ENCODE measurements around the gene VLDLR.

GRCh38 chr9:2600307-2600706, 21.3 kb upstream of the VLDLR start:
- TF ChIP-seq NR2F6 (IDR thresholded peaks at IDR 0.05) (no peak), NR2F6 (CRISPR knock-in tag; IDR thresholded peaks at IDR 0.05) (no peak), ELF4 (CRISPR knock-in tag; IDR thresholded peaks at IDR 0.05; ENCODE audit: borderline replicate concordance) (no peak), CTCF (CRISPR knock-in tag; IDR thresholded peaks at IDR 0.05) (no peak), SMC3 (IDR thresholded peaks at IDR 0.05; ENCODE audit: low read length) (no peak), MAFK (conservative IDR thresholded peaks at IDR 0.05 in 1 of 2, IDR thresholded peaks at IDR 0.05 in 1 of 2; ENCODE audit: low read length in 2 of 2) (no peak), ZNF816 (CRISPR knock-in tag; IDR thresholded peaks at IDR 0.05; ENCODE audit: borderline replicate concordance) (no peak), EZH2 (conservative IDR thresholded peaks at IDR 0.05; ENCODE audit: low read depth, low read length) (no peak), KMT2B (CRISPR knock-in tag; IDR thresholded peaks at IDR 0.05) (no peak), HNRNPLL (IDR thresholded peaks at IDR 0.05; ENCODE audit: low read depth, low read length, poor library complexity, severe bottlenecking) (no peak), ZNF24 (IDR thresholded peaks at IDR 0.05) (no peak)
